HEK293 (cell line): ENCODE results near the gene FNDC5.

Experiments
- CTCF ChIA-PET: fragments of 350-600 bp; formaldehyde crosslinking; extraction: SDS; loops from one replicate; lab custom pipeline; 2021; ENCODE audit warnings: antibody characterized with exemption; lab: Yijun Ruan, JAX
- POLR2A ChIA-PET: fragments of 300-600 bp; formaldehyde crosslinking; extraction: SDS; loops from one replicate; lab custom pipeline; 2020; ENCODE audit warnings: antibody characterized with exemption, inconsistent platforms; lab: Yijun Ruan, JAX
- H3K27ac ChIP-seq: fragments of 200-500 bp; sonication (Bioruptor generic); 2 replicates; pipeline ENCODE4 v1.5.1; 2014; ENCODE audit warnings: low read depth, low read length, control low read depth, inconsistent platforms; ENCODE audit errors: extremely low read depth
- H3K36me3 ChIP-seq, 2 experiments: fragments of 200-500 bp in 1 of 2; sonication (Bioruptor generic) in 1 of 2; 1 replicate in 1 of 2; 2 replicates in 1 of 2; pipeline ENCODE4 v1.5.1; 2014 to 2017; ENCODE audit warnings: inconsistent platforms in 2 of 2, low read length in 2 of 2; ENCODE audit not compliant: control insufficient read depth in 2 of 2, insufficient read depth in 1 of 2
- H3K4me1 ChIP-seq: fragments of 200-500 bp; sonication (Bioruptor generic); 2 replicates; pipeline ENCODE4 v1.5.1; 2014; ENCODE audit warnings: mild to moderate bottlenecking, low read length, inconsistent platforms; ENCODE audit not compliant: control insufficient read depth, insufficient read depth
- H3K4me3 ChIP-seq: 2 replicates; pipeline ENCODE4 v1.5.1; 2011; ENCODE audit warnings: low read depth, mild to moderate bottlenecking, control low read depth, low read length, moderate library complexity
- H3K9me3 ChIP-seq: fragments of 200-500 bp; sonication (Bioruptor generic); 2 replicates; pipeline ENCODE4 v1.5.1; 2014; ENCODE audit warnings: low read depth, low read length, inconsistent platforms; ENCODE audit not compliant: control insufficient read depth, insufficient read depth
- ATF2 ChIP-seq: fragments of 450-650 bp; formaldehyde crosslinking; IDR thresholded peaks from 2 replicates; pipeline ENCODE4 v1.5.1; 2016; ENCODE audit warnings: missing biosample characterization, missing genetic modification characterization, low read depth
- GFI1B ChIP-seq: fragments of 450-650 bp; formaldehyde crosslinking; IDR thresholded peaks from 2 replicates; pipeline ENCODE4 v1.5.1; 2016; ENCODE audit warnings: missing biosample characterization, missing genetic modification characterization
- KLF10 ChIP-seq: fragments of 450-650 bp; IDR thresholded peaks from 2 replicates; pipeline ENCODE4 v1.5.1; 2018; ENCODE audit warnings: missing biosample characterization, mild to moderate bottlenecking, missing genetic modification characterization
- RBAK ChIP-seq: fragments of 450-650 bp; formaldehyde crosslinking; IDR thresholded peaks from 2 replicates; pipeline ENCODE4 v1.5.1; 2016; ENCODE audit warnings: missing biosample characterization, missing genetic modification characterization
- SCRT1 ChIP-seq: fragments of 450-650 bp; formaldehyde crosslinking; IDR thresholded peaks from 2 replicates; pipeline ENCODE4 v1.5.1; 2016; ENCODE audit warnings: missing biosample characterization, missing genetic modification characterization, borderline replicate concordance
- SCRT2 ChIP-seq: fragments of 450-650 bp; formaldehyde crosslinking; IDR thresholded peaks from 2 replicates; pipeline ENCODE4 v1.5.1; 2016; ENCODE audit warnings: missing biosample characterization, missing genetic modification characterization
- SP2 ChIP-seq: fragments of 450-650 bp; formaldehyde crosslinking; IDR thresholded peaks from 2 replicates; pipeline ENCODE4 v1.5.1; 2016; ENCODE audit warnings: missing biosample characterization, missing genetic modification characterization
- SP3 ChIP-seq: fragments of 450-650 bp; formaldehyde crosslinking; IDR thresholded peaks from 2 replicates; pipeline ENCODE4 v1.5.1; 2016; ENCODE audit warnings: missing biosample characterization, missing genetic modification characterization
- ZBTB17 ChIP-seq: fragments of 450-650 bp; formaldehyde crosslinking; IDR thresholded peaks from 2 replicates; pipeline ENCODE4 v1.5.1; 2016; ENCODE audit warnings: missing biosample characterization, missing genetic modification characterization
- ZFP37 ChIP-seq: fragments of 450-650 bp; formaldehyde crosslinking; IDR thresholded peaks from 2 replicates; pipeline ENCODE4 v1.5.1; 2016; ENCODE audit warnings: missing biosample characterization, missing genetic modification characterization
- ZNF140 ChIP-seq: fragments of 450-650 bp; formaldehyde crosslinking; IDR thresholded peaks from 2 replicates; pipeline ENCODE4 v1.5.1; 2016; ENCODE audit warnings: missing biosample characterization, missing genetic modification characterization
- ZNF184 ChIP-seq: fragments of 450-650 bp; IDR thresholded peaks from 2 replicates; pipeline ENCODE4 v1.5.1; 2018; ENCODE audit warnings: missing biosample characterization, mild to moderate bottlenecking, missing genetic modification characterization
- ZNF211 ChIP-seq: fragments of 450-650 bp; formaldehyde crosslinking; IDR thresholded peaks from 2 replicates; pipeline ENCODE4 v1.5.1; 2016; ENCODE audit warnings: low read depth, missing biosample characterization, missing genetic modification characterization
- ZNF23 ChIP-seq: fragments of 450-650 bp; formaldehyde crosslinking; IDR thresholded peaks from 2 replicates; pipeline ENCODE4 v1.5.1; 2016; ENCODE audit warnings: missing biosample characterization, missing genetic modification characterization, borderline replicate concordance
- ZNF394 ChIP-seq: fragments of 450-650 bp; formaldehyde crosslinking; IDR thresholded peaks from 2 replicates; pipeline ENCODE4 v1.5.1; 2016; ENCODE audit warnings: missing biosample characterization, missing genetic modification characterization, mild to moderate bottlenecking, moderate library complexity, borderline replicate concordance
- ZNF398 ChIP-seq: fragments of 450-650 bp; formaldehyde crosslinking; IDR thresholded peaks from 2 replicates; pipeline ENCODE4 v1.5.1; 2017; ENCODE audit warnings: missing biosample characterization, missing genetic modification characterization
- ZNF426 ChIP-seq: fragments of 450-650 bp; formaldehyde crosslinking; IDR thresholded peaks from 2 replicates; pipeline ENCODE4 v1.5.1; 2017; ENCODE audit warnings: missing biosample characterization, missing genetic modification characterization, mild to moderate bottlenecking, inconsistent platforms, moderate library complexity
- ZNF433 ChIP-seq: fragments of 450-650 bp; formaldehyde crosslinking; IDR thresholded peaks from 2 replicates; pipeline ENCODE4 v1.5.1; 2016; ENCODE audit warnings: missing biosample characterization, missing genetic modification characterization, low read depth
- ZNF473 ChIP-seq: fragments of 450-650 bp; formaldehyde crosslinking; IDR thresholded peaks from 2 replicates; pipeline ENCODE4 v1.5.1; 2017; ENCODE audit warnings: missing biosample characterization, missing genetic modification characterization
- ZNF501 ChIP-seq: fragments of 450-650 bp; formaldehyde crosslinking; IDR thresholded peaks from 2 replicates; pipeline ENCODE4 v1.5.1; 2016; ENCODE audit warnings: missing biosample characterization, missing genetic modification characterization
- ZNF518A ChIP-seq: fragments of 450-650 bp; formaldehyde crosslinking; conservative IDR thresholded peaks from 2 replicates; pipeline ENCODE4 v1.5.1; 2016; ENCODE audit warnings: low read depth, missing biosample characterization, missing genetic modification characterization
- ZNF529 ChIP-seq: fragments of 450-650 bp; formaldehyde crosslinking; IDR thresholded peaks from 2 replicates; pipeline ENCODE4 v1.5.1; 2017; ENCODE audit warnings: missing genetic modification characterization, missing biosample characterization; ENCODE audit not compliant: insufficient replicate concordance
- ZNF544 ChIP-seq: fragments of 450-650 bp; formaldehyde crosslinking; IDR thresholded peaks from 2 replicates; pipeline ENCODE4 v1.5.0; 2017; ENCODE audit warnings: missing biosample characterization, missing genetic modification characterization
- ZNF571 ChIP-seq: fragments of 450-650 bp; formaldehyde crosslinking; IDR thresholded peaks from 2 replicates; pipeline ENCODE4 v1.5.0; 2017; ENCODE audit warnings: missing biosample characterization, missing genetic modification characterization
- ZNF624 ChIP-seq: fragments of 450-650 bp; formaldehyde crosslinking; IDR thresholded peaks from 2 replicates; pipeline ENCODE4 v1.5.1; 2017; ENCODE audit warnings: missing biosample characterization, missing genetic modification characterization
- ZNF658 ChIP-seq: fragments of 450-650 bp; formaldehyde crosslinking; IDR thresholded peaks from 2 replicates; pipeline ENCODE4; 2016; ENCODE audit warnings: missing biosample characterization, missing genetic modification characterization
- ZNF701 ChIP-seq: fragments of 450-650 bp; formaldehyde crosslinking; IDR thresholded peaks from 2 replicates; pipeline ENCODE4 v1.5.1; 2016; ENCODE audit warnings: missing biosample characterization, missing genetic modification characterization
- ZNF707 ChIP-seq: fragments of 450-650 bp; formaldehyde crosslinking; IDR thresholded peaks from 2 replicates; pipeline ENCODE4 v1.5.1; 2016; ENCODE audit warnings: missing biosample characterization, missing genetic modification characterization
- ZNF747 ChIP-seq: fragments of 450-650 bp; formaldehyde crosslinking; IDR thresholded peaks from 2 replicates; pipeline ENCODE4 v1.5.1; 2016; ENCODE audit warnings: missing biosample characterization, missing genetic modification characterization
- ZXDB ChIP-seq: fragments of 450-650 bp; formaldehyde crosslinking; IDR thresholded peaks from 2 replicates; pipeline ENCODE4 v1.5.1; 2016; ENCODE audit warnings: missing biosample characterization, missing genetic modification characterization

FNDC5 gene

GRCh38 chr1:32919811-32920733 lies 49.4 kb upstream of the FNDC5 start:
- H3K27ac ChIP-seq = no peak overlapping the region
- ChIA-PET POLR2A (no interaction called here), CTCF (interaction anchor here (0.6 to 2.2 kb wide), 6 partner anchors 9 to 167 kb away, joined by 3 to 15 read pairs (median 6); no protein-coding TSS in a partner anchor)
- no peak for TF ChIP-seq ZNF571 (tag by site-specific recombination)
- peak; percentile 4; the same call in 1 of the 2 replicates for TF ChIP-seq ZBTB17
- no peak for TF ChIP-seq ZNF658 (tag by site-specific recombination)
- no peak for TF ChIP-seq ZNF701
- TF ChIP-seq ZNF433 (tag by site-specific recombination) = no peak
- TF ChIP-seq ZNF518A (tag by site-specific recombination) = peak; percentile 39; the same call in 1 of the 2 replicates
- TF ChIP-seq RBAK (tag by site-specific recombination) = no peak
- TF ChIP-seq SCRT2 (tag by site-specific recombination) = no peak
- TF ChIP-seq ZNF624 (tag by site-specific recombination) = no peak
- TF ChIP-seq ZNF747 (tag by site-specific recombination) = no peak
- TF ChIP-seq ZNF544 (tag by site-specific recombination) = no peak
- TF ChIP-seq ZNF23 (tag by site-specific recombination) = no peak
- TF ChIP-seq ZNF473 (tag by site-specific recombination) = no peak
- TF ChIP-seq GFI1B (tag by site-specific recombination) = no peak
- TF ChIP-seq ZNF501 = no peak
- no peak for TF ChIP-seq ZNF707 (tag by site-specific recombination)
- TF ChIP-seq ZNF398 (tag by site-specific recombination) = 0 out of 2 replicates have a peak, but pooled peaks have one; percentile 23
- TF ChIP-seq SCRT1 (tag by site-specific recombination) = no peak
- TF ChIP-seq ZNF184 (tag by site-specific recombination) = no peak
- no peak for TF ChIP-seq ZNF529 (tag by site-specific recombination)
- TF ChIP-seq ZXDB = no peak
- TF ChIP-seq ZNF426 = no peak
- TF ChIP-seq ATF2 (tag by site-specific recombination) = peak; percentile 95
- 0 out of 2 replicates have a peak, but pooled peaks have one; percentile 5 for TF ChIP-seq SP2 (tag by site-specific recombination)
- no peak for TF ChIP-seq ZFP37 (tag by site-specific recombination)
- TF ChIP-seq SP3 (tag by site-specific recombination) = no peak
- no peak; the same call in 1 of the 2 replicates for TF ChIP-seq ZNF394 (tag by site-specific recombination)
- no peak for TF ChIP-seq ZNF211 (tag by site-specific recombination)
- no peak for TF ChIP-seq KLF10 (tag by site-specific recombination)
- TF ChIP-seq ZNF140 = no peak

More at GRCh38 chr1:32919811-32920733, 49.4 kb upstream of the FNDC5 start:
- Histone ChIP-seq H3K9me3 (no peaks in the 10 kb centered on the region), H3K4me3 (no peak overlapping the region), H3K4me1 (no peaks in the 10 kb centered on the region), H3K36me3 (no peaks in the 10 kb centered on the region)
